HEK293 (cell line): Measurements from ENCODE around the gene ZNF83.

ENCODE experiments used
- CTCF ChIA-PET: fragments of 350-600 bp; formaldehyde crosslinking; extraction: SDS; loops from one replicate; lab custom pipeline; 2021; ENCODE audit warnings: antibody characterized with exemption; lab: Yijun Ruan, JAX
- POLR2A ChIA-PET: fragments of 300-600 bp; formaldehyde crosslinking; extraction: SDS; loops from one replicate; lab custom pipeline; 2020; ENCODE audit warnings: antibody characterized with exemption, inconsistent platforms; lab: Yijun Ruan, JAX
- H3K27ac ChIP-seq: fragments of 200-500 bp; sonication (Bioruptor generic); 2 replicates; pipeline ENCODE4 v1.5.1; 2014; ENCODE audit warnings: low read depth, low read length, control low read depth, inconsistent platforms; ENCODE audit errors: extremely low read depth
- H3K36me3 ChIP-seq, 2 experiments: fragments of 200-500 bp in 1 of 2; sonication (Bioruptor generic) in 1 of 2; 1 replicate in 1 of 2; 2 replicates in 1 of 2; pipeline ENCODE4 v1.5.1; 2014 to 2017; ENCODE audit warnings: inconsistent platforms in 2 of 2, low read length in 2 of 2; ENCODE audit not compliant: control insufficient read depth in 2 of 2, insufficient read depth in 1 of 2
- H3K4me1 ChIP-seq: fragments of 200-500 bp; sonication (Bioruptor generic); 2 replicates; pipeline ENCODE4 v1.5.1; 2014; ENCODE audit warnings: mild to moderate bottlenecking, low read length, inconsistent platforms; ENCODE audit not compliant: control insufficient read depth, insufficient read depth
- H3K4me3 ChIP-seq: 2 replicates; pipeline ENCODE4 v1.5.1; 2011; ENCODE audit warnings: low read depth, mild to moderate bottlenecking, control low read depth, low read length, moderate library complexity
- H3K9me3 ChIP-seq: fragments of 200-500 bp; sonication (Bioruptor generic); 2 replicates; pipeline ENCODE4 v1.5.1; 2014; ENCODE audit warnings: low read depth, low read length, inconsistent platforms; ENCODE audit not compliant: control insufficient read depth, insufficient read depth
- GLI2 ChIP-seq: fragments of 450-650 bp; formaldehyde crosslinking; IDR thresholded peaks from 2 replicates; pipeline ENCODE4; 2017; ENCODE audit warnings: missing biosample characterization, missing genetic modification characterization, low read depth, borderline replicate concordance
- HOXA7 ChIP-seq: sonication (generic); formaldehyde crosslinking; IDR thresholded peaks from 2 replicates; pipeline ENCODE4 v1.8.1; 2022; ENCODE audit warnings: missing genetic modification reagents, borderline replicate concordance
- INSM2 ChIP-seq: fragments of 450-650 bp; formaldehyde crosslinking; IDR thresholded peaks from 2 replicates; pipeline ENCODE4 v1.5.1; 2016; ENCODE audit warnings: missing biosample characterization, missing genetic modification characterization
- KLF16 ChIP-seq: fragments of 450-650 bp; formaldehyde crosslinking; IDR thresholded peaks from 2 replicates; pipeline ENCODE4 v1.5.1; 2017; ENCODE audit warnings: missing biosample characterization, missing genetic modification characterization
- SETDB1 ChIP-seq: IDR thresholded peaks from one replicate; pipeline ENCODE4 v1.6.1; 2017; ENCODE audit warnings: mild to moderate bottlenecking, low read length, moderate library complexity, mixed read lengths; ENCODE audit not compliant: insufficient read length
- ZBTB17 ChIP-seq: fragments of 450-650 bp; formaldehyde crosslinking; IDR thresholded peaks from 2 replicates; pipeline ENCODE4 v1.5.1; 2016; ENCODE audit warnings: missing biosample characterization, missing genetic modification characterization
- ZBTB26 ChIP-seq: fragments of 450-650 bp; formaldehyde crosslinking; optimal IDR thresholded peaks from 2 replicates; pipeline ENCODE3; 2016; ENCODE audit warnings: missing biosample characterization, mild to moderate bottlenecking, missing genetic modification characterization
- ZBTB8A ChIP-seq: fragments of 450-650 bp; formaldehyde crosslinking; IDR thresholded peaks from 2 replicates; pipeline ENCODE4 v1.5.1; 2016; ENCODE audit warnings: missing biosample characterization, missing genetic modification characterization
- ZFHX2 ChIP-seq: fragments of 450-650 bp; formaldehyde crosslinking; conservative IDR thresholded peaks from 2 replicates; pipeline ENCODE4 v1.5.1; 2016; ENCODE audit warnings: missing biosample characterization, missing genetic modification characterization
- ZFP69B ChIP-seq: fragments of 450-650 bp; formaldehyde crosslinking; IDR thresholded peaks from 2 replicates; pipeline ENCODE4 v1.5.1; 2016; ENCODE audit warnings: missing biosample characterization, missing genetic modification characterization
- ZNF133 ChIP-seq: fragments of 450-650 bp; formaldehyde crosslinking; IDR thresholded peaks from 2 replicates; pipeline ENCODE4 v1.5.1; 2016; ENCODE audit warnings: missing biosample characterization, missing genetic modification characterization
- ZNF146 ChIP-seq: fragments of 450-650 bp; formaldehyde crosslinking; IDR thresholded peaks from 2 replicates; pipeline ENCODE4 v1.5.1; 2016; ENCODE audit warnings: missing biosample characterization, missing genetic modification characterization
- ZNF19 ChIP-seq: fragments of 450-650 bp; formaldehyde crosslinking; IDR thresholded peaks from 2 replicates; pipeline ENCODE4; 2016; ENCODE audit warnings: missing biosample characterization, missing genetic modification characterization, low read depth
- ZNF26 ChIP-seq: fragments of 450-650 bp; formaldehyde crosslinking; IDR thresholded peaks from 2 replicates; pipeline ENCODE4 v1.5.1; 2016; ENCODE audit warnings: missing biosample characterization, missing genetic modification characterization
- ZNF274 ChIP-seq, 2 experiments: fragments of 200-500 bp in 1 of 2; fragments of 450-650 bp in 1 of 2; sonication (Bioruptor generic) in 1 of 2; formaldehyde crosslinking in 1 of 2; IDR thresholded peaks; 2 replicates each; pipeline versions ENCODE4 v1.5.1 to v1.6.1; 2014 to 2016; ENCODE audit warnings: borderline replicate concordance in 1 of 2, inconsistent platforms in 1 of 2, low read length in 1 of 2, missing biosample characterization in 1 of 2, missing genetic modification characterization in 1 of 2
- ZNF280C ChIP-seq: fragments of 450-650 bp; formaldehyde crosslinking; IDR thresholded peaks from 2 replicates; pipeline ENCODE4 v1.5.1; 2016; ENCODE audit warnings: missing biosample characterization, missing genetic modification characterization
- ZNF324 ChIP-seq: fragments of 450-650 bp; formaldehyde crosslinking; IDR thresholded peaks from 2 replicates; pipeline ENCODE4 v1.5.1; 2016; ENCODE audit warnings: missing biosample characterization, missing genetic modification characterization
- ZNF335 ChIP-seq: fragments of 450-650 bp; formaldehyde crosslinking; conservative IDR thresholded peaks from 2 replicates; pipeline ENCODE4 v1.5.1; 2016; ENCODE audit warnings: missing biosample characterization, missing genetic modification characterization
- ZNF394 ChIP-seq: fragments of 450-650 bp; formaldehyde crosslinking; IDR thresholded peaks from 2 replicates; pipeline ENCODE4 v1.5.1; 2016; ENCODE audit warnings: missing biosample characterization, missing genetic modification characterization, mild to moderate bottlenecking, moderate library complexity, borderline replicate concordance
- ZNF514 ChIP-seq: fragments of 450-650 bp; formaldehyde crosslinking; IDR thresholded peaks from 2 replicates; pipeline ENCODE4 v1.5.1; 2016; ENCODE audit warnings: missing biosample characterization, missing genetic modification characterization
- ZNF701 ChIP-seq: fragments of 450-650 bp; formaldehyde crosslinking; IDR thresholded peaks from 2 replicates; pipeline ENCODE4 v1.5.1; 2016; ENCODE audit warnings: missing biosample characterization, missing genetic modification characterization
- ZNF830 ChIP-seq: fragments of 450-650 bp; IDR thresholded peaks from 2 replicates; pipeline ENCODE4 v1.5.0; 2018; ENCODE audit warnings: missing biosample characterization, missing genetic modification characterization, low read depth, mild to moderate bottlenecking, moderate library complexity
- TF ChIP-seq, protein P1 (sequence below): fragments of 450-650 bp; formaldehyde crosslinking; IDR thresholded peaks from 2 replicates; pipeline ENCODE4 v1.5.0; 2017; ENCODE audit warnings: missing biosample characterization, missing genetic modification characterization, borderline replicate concordance

ZNF83 gene

DNA sequence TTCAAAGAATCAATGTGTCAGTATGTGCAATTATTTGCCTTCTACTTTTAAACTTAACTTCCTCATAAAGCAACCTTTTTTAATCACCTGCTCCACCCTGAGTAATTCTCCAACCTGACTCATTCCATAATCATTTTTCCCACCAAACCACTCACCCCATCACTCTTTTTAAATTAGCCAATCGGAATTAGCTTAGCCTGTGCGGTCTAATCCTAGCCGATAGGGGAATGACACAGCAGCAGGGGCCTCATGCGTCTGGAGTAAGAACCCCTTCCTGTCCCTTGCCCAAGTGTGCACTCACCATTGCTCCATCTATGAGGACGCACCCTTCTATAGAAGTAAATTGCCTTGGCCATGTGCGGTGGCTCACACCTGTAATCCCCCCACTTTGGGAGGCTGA lies 27.4 kb upstream of the ZNF83 start:
- Histone ChIP-seq H3K9me3 (no peaks in the 10 kb centered on the region), H3K4me1 (no peaks in the 10 kb centered on the region), H3K4me3 (no peak overlapping the region), H3K27ac (no peak overlapping the region), H3K36me3 (peaks cover 0 to 19% of the 10 kb centered on the region in 2 experiments; a peak in 1 of 3 replicates)
- TF ChIP-seq ZNF146 (tag by site-specific recombination): no peak
- TF ChIP-seq ZFP69B: no peak
- no peak for TF ChIP-seq ZNF394 (tag by site-specific recombination)
- TF ChIP-seq ZNF26 (tag by site-specific recombination): no peak
- TF ChIP-seq ZNF514 (tag by site-specific recombination): no peak
- TF ChIP-seq ZNF133 (tag by site-specific recombination): no peak
- no peak for TF ChIP-seq ZNF19 (tag by site-specific recombination)
- TF ChIP-seq HOXA7: no peak
- TF ChIP-seq, protein P1, sequence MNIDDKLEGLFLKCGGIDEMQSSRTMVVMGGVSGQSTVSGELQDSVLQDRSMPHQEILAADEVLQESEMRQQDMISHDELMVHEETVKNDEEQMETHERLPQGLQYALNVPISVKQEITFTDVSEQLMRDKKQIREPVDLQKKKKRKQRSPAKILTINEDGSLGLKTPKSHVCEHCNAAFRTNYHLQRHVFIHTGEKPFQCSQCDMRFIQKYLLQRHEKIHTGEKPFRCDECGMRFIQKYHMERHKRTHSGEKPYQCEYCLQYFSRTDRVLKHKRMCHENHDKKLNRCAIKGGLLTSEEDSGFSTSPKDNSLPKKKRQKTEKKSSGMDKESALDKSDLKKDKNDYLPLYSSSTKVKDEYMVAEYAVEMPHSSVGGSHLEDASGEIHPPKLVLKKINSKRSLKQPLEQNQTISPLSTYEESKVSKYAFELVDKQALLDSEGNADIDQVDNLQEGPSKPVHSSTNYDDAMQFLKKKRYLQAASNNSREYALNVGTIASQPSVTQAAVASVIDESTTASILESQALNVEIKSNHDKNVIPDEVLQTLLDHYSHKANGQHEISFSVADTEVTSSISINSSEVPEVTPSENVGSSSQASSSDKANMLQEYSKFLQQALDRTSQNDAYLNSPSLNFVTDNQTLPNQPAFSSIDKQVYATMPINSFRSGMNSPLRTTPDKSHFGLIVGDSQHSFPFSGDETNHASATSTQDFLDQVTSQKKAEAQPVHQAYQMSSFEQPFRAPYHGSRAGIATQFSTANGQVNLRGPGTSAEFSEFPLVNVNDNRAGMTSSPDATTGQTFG (tag by site-specific recombination): no peak
- CTCF ChIA-PET: no interaction called here
- POLR2A ChIA-PET: no interaction called here

DNA sequence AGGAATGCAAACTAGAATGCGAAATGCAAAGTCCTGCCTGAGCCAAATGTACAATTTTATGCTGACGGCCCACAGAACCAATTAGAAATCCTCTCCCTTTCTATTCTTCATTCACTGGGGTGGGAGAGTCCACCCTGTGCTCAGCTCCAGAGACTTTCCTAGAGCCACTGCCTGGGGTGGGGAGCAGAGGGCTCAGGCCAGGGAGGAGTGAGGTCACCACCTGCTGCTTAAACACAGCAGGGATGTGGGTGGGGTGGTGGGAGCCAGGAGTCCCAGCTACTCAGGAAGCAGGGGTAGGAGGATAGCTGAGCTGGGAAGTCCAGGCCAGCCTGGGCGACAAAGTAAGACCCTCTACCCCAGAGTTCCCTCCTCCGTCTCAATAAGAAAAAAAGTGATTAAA lies 26.9 kb upstream of the ZNF83 start:
- no peak overlapping the region for H3K27ac ChIP-seq
- H3K4me1 ChIP-seq: no peaks in the 10 kb centered on the region
- H3K4me3 ChIP-seq: no peak overlapping the region
- peaks cover 0 to 22% of the 10 kb centered on the region in 2 experiments; a peak in 1 of 3 replicates for H3K36me3 ChIP-seq
- H3K9me3 ChIP-seq: no peaks in the 10 kb centered on the region
- ChIA-PET POLR2A (no interaction called here), CTCF (interaction anchor here (0.7 kb wide), 1 partner anchor 39 kb away, joined by 3 read pairs; no protein-coding TSS in a partner anchor)
- no peak for TF ChIP-seq SETDB1
- no peak for TF ChIP-seq ZBTB17
- no peak for TF ChIP-seq ZFHX2 (tag by site-specific recombination)
- no peak for TF ChIP-seq ZNF335 (tag by site-specific recombination)
- TF ChIP-seq ZBTB8A (tag by site-specific recombination): no peak
- no peak for TF ChIP-seq ZNF274 (IDR thresholded peaks at IDR 0.05; ENCODE audit: low read length)
- TF ChIP-seq ZNF274 (tag by site-specific recombination; IDR thresholded peaks at IDR 0.05; ENCODE audit: borderline replicate concordance): no peak
- TF ChIP-seq GLI2 (tag by site-specific recombination): no peak
- TF ChIP-seq ZBTB26 (tag by site-specific recombination): no peak
- no peak for TF ChIP-seq ZNF324
- no peak for TF ChIP-seq ZNF280C (tag by site-specific recombination)
- no peak for TF ChIP-seq ZNF701
- no peak for TF ChIP-seq KLF16 (tag by site-specific recombination)
- TF ChIP-seq ZNF830: no peak
- no peak for TF ChIP-seq INSM2 (tag by site-specific recombination)
